ENCODE measurements around the gene CELSR1.

Gene CELSR1

DNA sequence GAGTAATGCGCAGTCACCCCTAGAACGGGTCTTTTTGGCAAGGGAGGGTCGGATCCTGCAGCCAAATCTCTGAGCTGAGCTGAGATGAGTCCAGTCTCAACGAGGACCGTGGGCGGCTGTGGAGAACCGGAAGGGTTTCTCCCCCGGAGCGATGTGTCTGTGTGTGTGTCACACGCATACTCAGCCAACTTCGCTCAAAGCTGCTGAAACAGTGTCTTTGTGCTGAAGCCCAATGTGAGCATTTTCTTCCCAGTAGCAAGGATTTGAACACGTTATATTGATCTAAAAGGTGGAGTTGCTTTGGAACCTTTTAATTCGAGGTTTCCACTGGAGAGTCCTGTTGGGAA is 1.4 kb upstream of the CELSR1 start:
- H3K4me2 ChIP-seq = no peak overlapping the region
- H3K27me3 ChIP-seq (ENCODE audit: insufficient read depth, low read depth) = no peaks in the 10 kb centered on the region
- H3K4me1 ChIP-seq (ENCODE audit: low read depth, poor library complexity, severe bottlenecking) = peaks cover 6% of the 10 kb centered on the region
- no peak overlapping the region for H2AFZ ChIP-seq (ENCODE audit: low read depth)
- H3K36me3 ChIP-seq (ENCODE audit: insufficient read depth) = no peaks in the 10 kb centered on the region
- no peak overlapping the region for H3K9ac ChIP-seq
- H3K27ac ChIP-seq = no peak overlapping the region
- H4K20me1 ChIP-seq (ENCODE audit: insufficient read depth) = no peaks in the 10 kb centered on the region
- H3K4me3 ChIP-seq (IDR thresholded peaks at IDR 0.05; ENCODE audit: insufficient read depth, low read depth, low read length) = no peak overlapping the region
- H3K79me2 ChIP-seq (ENCODE audit: insufficient read depth, low read depth) = no peaks in the 10 kb centered on the region
- TF ChIP-seq, protein P1, sequence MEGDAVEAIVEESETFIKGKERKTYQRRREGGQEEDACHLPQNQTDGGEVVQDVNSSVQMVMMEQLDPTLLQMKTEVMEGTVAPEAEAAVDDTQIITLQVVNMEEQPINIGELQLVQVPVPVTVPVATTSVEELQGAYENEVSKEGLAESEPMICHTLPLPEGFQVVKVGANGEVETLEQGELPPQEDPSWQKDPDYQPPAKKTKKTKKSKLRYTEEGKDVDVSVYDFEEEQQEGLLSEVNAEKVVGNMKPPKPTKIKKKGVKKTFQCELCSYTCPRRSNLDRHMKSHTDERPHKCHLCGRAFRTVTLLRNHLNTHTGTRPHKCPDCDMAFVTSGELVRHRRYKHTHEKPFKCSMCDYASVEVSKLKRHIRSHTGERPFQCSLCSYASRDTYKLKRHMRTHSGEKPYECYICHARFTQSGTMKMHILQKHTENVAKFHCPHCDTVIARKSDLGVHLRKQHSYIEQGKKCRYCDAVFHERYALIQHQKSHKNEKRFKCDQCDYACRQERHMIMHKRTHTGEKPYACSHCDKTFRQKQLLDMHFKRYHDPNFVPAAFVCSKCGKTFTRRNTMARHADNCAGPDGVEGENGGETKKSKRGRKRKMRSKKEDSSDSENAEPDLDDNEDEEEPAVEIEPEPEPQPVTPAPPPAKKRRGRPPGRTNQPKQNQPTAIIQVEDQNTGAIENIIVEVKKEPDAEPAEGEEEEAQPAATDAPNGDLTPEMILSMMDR (conservative IDR thresholded peaks at IDR 0.05; ENCODE audit: low read depth, low read length) = no peak

DNA sequence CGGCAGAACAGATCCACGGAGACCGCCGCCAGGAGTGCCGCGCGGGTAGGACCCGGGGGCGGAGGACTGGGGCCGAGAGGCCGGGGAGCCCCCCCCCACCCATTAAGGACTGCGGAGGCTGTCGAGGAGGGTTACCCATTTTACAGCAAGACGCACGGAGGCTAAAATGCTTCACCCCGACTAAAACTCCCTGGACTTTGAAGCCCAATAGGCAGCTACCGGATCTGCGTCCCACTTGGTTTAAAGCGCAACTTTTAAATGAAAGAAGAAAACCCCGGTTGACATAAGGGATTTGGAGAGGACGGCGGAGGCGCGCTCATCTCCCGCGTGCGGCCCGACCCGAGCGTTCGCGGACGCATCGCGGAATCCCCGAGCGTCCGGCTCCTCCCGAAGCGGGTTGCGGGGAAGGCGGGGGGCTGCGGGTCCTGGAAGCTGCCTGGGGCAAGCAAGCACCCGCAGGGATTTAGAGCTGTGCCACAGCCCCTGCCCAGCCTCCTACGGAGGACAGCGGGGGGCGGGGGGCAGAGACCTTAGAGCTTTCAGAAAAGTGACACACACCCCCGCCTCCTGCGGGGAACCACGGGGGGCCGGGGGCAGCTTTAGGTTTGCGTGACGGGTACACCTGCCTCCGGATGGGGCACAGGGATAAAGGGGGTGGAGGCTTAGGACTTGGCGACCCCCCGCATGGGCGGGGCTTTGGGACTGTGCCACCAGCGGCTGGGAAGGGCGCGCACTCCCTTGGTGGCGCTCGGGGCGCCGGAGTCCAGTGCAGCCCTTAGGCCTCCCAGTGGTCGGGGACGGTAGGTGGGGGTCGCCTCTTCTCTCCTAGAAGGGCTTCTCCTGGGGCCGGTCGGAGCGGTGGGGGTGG is 760 bp upstream of the CELSR1 start:
- Histone ChIP-seq H3K4me2 (no peak overlapping the region), H3K27me3 (ENCODE audit: insufficient read depth, low read depth) (no peaks in the 10 kb centered on the region), H3K79me2 (ENCODE audit: insufficient read depth, low read depth) (no peaks in the 10 kb centered on the region), H3K4me1 (ENCODE audit: low read depth, poor library complexity, severe bottlenecking) (peaks cover 6% of the 10 kb centered on the region), H3K4me3 (IDR thresholded peaks at IDR 0.05; ENCODE audit: insufficient read depth, low read depth, low read length) (no peak overlapping the region), H3K27ac (no peak overlapping the region), H3K36me3 (ENCODE audit: insufficient read depth) (no peaks in the 10 kb centered on the region), H3K9ac (no peak overlapping the region), H2AFZ (ENCODE audit: low read depth) (no peak overlapping the region), H4K20me1 (ENCODE audit: insufficient read depth) (no peaks in the 10 kb centered on the region)
- TF ChIP-seq, protein P1 (conservative IDR thresholded peaks at IDR 0.05; ENCODE audit: low read depth, low read length) = no peak

DNA sequence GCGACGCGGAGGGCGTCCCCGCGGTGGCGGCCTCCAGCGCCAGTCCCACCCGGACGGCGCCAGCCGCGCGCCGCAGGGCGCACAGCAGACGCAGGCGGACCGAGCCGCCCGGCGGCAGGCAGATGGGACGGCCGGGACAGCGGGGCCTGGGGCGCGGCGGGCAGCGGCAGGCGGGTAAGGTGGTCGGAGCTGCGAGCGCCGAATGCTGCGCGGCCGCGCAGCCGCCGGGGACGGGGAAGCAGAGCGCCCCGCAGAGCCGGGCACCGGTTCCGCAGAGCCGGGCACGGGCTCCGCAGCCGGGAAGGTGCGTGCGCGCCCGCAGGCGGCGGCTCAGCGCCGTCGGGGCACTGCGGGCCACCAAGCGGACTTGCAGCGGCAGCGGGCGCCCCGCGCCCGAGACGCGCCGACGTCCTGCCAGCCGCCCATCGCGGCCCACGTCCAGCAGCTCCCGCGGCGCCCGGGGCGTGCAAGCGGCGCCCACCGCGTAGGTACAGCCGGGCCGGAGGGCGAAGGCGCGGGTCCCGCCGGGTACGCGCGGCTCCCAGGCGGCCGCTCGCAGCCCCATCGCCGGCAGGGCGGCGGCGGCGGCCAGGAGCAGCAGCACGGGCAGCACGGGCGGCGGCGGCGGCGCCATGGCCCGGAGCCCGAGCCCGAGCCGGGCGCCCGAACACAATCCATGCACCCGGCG is 739 bp downstream of the CELSR1 start:
- H3K27ac ChIP-seq = no peak overlapping the region
- H2AFZ ChIP-seq (ENCODE audit: low read depth) = no peak overlapping the region
- H3K9ac ChIP-seq = no peak overlapping the region
- no peak overlapping the region for H3K4me2 ChIP-seq
- H3K4me1 ChIP-seq (ENCODE audit: low read depth, poor library complexity, severe bottlenecking) = no peaks in the 10 kb centered on the region
- no peaks in the 10 kb centered on the region for H3K36me3 ChIP-seq (ENCODE audit: insufficient read depth)
- H3K27me3 ChIP-seq (ENCODE audit: insufficient read depth, low read depth) = no peaks in the 10 kb centered on the region
- H3K4me3 ChIP-seq (IDR thresholded peaks at IDR 0.05; ENCODE audit: insufficient read depth, low read depth, low read length) = no peak overlapping the region
- TF ChIP-seq, protein P1 (conservative IDR thresholded peaks at IDR 0.05; ENCODE audit: low read depth, low read length) = no peak
- no peaks in the 10 kb centered on the region for H3K79me2 ChIP-seq (ENCODE audit: insufficient read depth, low read depth)
- H4K20me1 ChIP-seq (ENCODE audit: insufficient read depth) = no peaks in the 10 kb centered on the region

DNA sequence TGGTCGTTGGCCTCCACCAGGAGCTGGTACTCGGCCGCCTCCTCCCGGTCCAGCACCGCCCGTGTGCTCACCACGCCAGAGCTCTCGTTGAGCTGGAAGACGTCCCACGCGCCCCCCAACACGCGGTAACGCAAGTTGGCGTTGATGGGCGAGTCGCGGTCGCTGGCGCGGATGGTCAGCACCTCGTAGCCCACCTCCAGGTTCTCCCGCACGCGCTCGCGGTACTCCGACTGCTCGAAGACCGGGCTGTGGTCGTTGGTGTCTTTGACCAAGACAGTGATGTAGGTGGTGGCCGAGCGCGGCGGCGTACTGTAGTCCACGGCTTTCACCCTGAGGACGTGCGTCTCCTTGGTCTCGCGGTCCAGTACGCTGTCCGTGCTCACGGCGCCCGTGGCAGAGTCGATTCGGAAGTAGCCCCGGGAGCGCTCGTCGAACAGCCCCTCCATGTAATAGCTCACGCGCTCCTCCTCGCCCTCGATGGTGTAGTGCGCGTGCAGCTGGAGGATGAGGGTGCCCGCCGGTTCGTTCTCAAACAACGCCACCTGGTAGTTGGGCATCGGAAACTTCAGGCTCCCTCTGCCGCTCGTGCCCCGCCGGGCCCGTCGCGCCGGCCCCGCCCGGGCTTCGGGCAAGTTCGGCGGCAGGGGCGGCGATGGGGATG is 1.4 kb downstream of the CELSR1 start:
- Histone ChIP-seq H4K20me1 (ENCODE audit: insufficient read depth) (no peaks in the 10 kb centered on the region), H3K27me3 (ENCODE audit: insufficient read depth, low read depth) (no peaks in the 10 kb centered on the region; the same call in 1 of the 2 replicates), H3K36me3 (ENCODE audit: insufficient read depth) (no peaks in the 10 kb centered on the region), H3K4me3 (IDR thresholded peaks at IDR 0.05; ENCODE audit: insufficient read depth, low read depth, low read length) (no peak overlapping the region), H2AFZ (ENCODE audit: low read depth) (no peak overlapping the region), H3K27ac (no peak overlapping the region), H3K79me2 (ENCODE audit: insufficient read depth, low read depth) (no peaks in the 10 kb centered on the region), H3K9ac (no peak overlapping the region), H3K4me1 (ENCODE audit: low read depth, poor library complexity, severe bottlenecking) (no peaks in the 10 kb centered on the region), H3K4me2 (no peak overlapping the region)
- TF ChIP-seq, protein P1 (conservative IDR thresholded peaks at IDR 0.05; ENCODE audit: low read depth, low read length) = no peak
